ENCODE results near the gene EXOC1L.

EXOC1L gene

DNA sequence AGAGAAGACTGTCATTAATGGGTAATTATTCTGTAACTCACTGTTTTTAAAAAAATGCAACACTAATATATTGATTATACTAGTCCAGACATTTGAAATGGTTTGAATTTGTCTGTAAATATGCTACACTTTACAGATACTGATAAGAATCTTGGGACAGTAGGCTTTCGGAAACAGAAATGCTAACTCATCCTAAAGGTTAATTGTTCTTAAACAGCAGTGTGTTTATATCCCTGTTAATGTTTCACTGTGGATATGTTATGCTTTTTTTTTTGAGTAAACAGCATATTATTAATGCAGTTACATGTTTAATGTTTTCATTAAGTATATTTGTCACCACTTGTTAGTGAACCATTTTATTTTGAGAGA lies 65.2 kb downstream of the EXOC1L start:
- DNase-seq: no peak
